Measurements from ENCODE around the gene TNFRSF8. TPM values are rescaled to one million over a fixed set of nuclear protein-coding genes. Genes with fewer than 3 reads are reported as not detected.

The TNFRSF8 gene
- polyA plus RNA-seq, 2 of the 4 experiments (the other 2 are of a cell fraction), result 0.05 TPM; not detected in 1

GRCh38 chr1:12176298-12177118, 113.4 kb downstream of the TNFRSF8 start:
- ATAC-seq (no peak), FAIRE-seq (no peak)
- CTCF ChIA-PET, result interaction anchor here (0.6 to 1.5 kb wide), 2 partner anchors 17 to 52 kb away, joined by 3 to 7 read pairs; no protein-coding TSS in a partner anchor

GRCh38 chr1:12177156-12177998, 114.3 kb downstream of the TNFRSF8 start:
- DNase-seq (ENCODE audit: low read depth in 1 of 2, low spot score in 1 of 2) (no peak), ATAC-seq (no peak), FAIRE-seq (no peak)
- Histone ChIP-seq H3K4me2 (no peak overlapping the region), H3K9me3 (no peaks in the 10 kb centered on the region), H3K4me1 (peaks cover 4% of the 10 kb centered on the region; the same call in 1 of the 3 replicates), H3K27ac (no peak overlapping the region), H3K4me3 (no peak overlapping the region)
- ChIA-PET CTCF (interaction anchor here (0.5 to 1.7 kb wide), 5 partner anchors 11 to 57 kb away, joined by 3 to 7 read pairs (median 4); no protein-coding TSS in a partner anchor), POLR2A (no interaction called here)
- 86% methylated on average over 13 of the region's 24 CpGs for WGBS (ENCODE audit: missing lambda C conversion rate)
- TF ChIP-seq JUNB (IDR thresholded peaks at IDR 0.05), result no peak
- no peak for TF ChIP-seq PBX3 (IDR thresholded peaks at IDR 0.05)
- no peak for TF ChIP-seq NPAS2 (CRISPR knock-in tag; IDR thresholded peaks at IDR 0.05; ENCODE audit: borderline replicate concordance)
- no peak for TF ChIP-seq RAD21 (conservative IDR thresholded peaks at IDR 0.05 in 1 of 2, IDR thresholded peaks at IDR 0.05 in 1 of 2)

More at GRCh38 chr1:12176298-12177118, 113.4 kb downstream of the TNFRSF8 start:
- no peak for TF ChIP-seq GATA3 (IDR thresholded peaks at IDR 0.05; ENCODE audit: borderline replicate concordance)
- TF ChIP-seq MAX (IDR thresholded peaks at IDR 0.05), result no peak
- no peak for TF ChIP-seq KDM5A (IDR thresholded peaks at IDR 0.05)
- TF ChIP-seq USF2 (IDR thresholded peaks at IDR 0.05), result no peak
- no peak for TF ChIP-seq CHD2 (IDR thresholded peaks at IDR 0.05; ENCODE audit: low read length, partially characterized antibody)
- 66% methylated on average over 6 of the region's 6 CpGs for WGBS (ENCODE audit: missing lambda C conversion rate)
- DNase-seq (ENCODE audit: low read depth in 1 of 2, low spot score in 1 of 2), result no peak
- Histone ChIP-seq H3K4me1 (peaks cover 4% of the 10 kb centered on the region; the same call in 1 of the 3 replicates), H3K9me3 (no peaks in the 10 kb centered on the region), H3K27ac (no peak overlapping the region), H3K4me2 (no peak overlapping the region), H3K4me3 (no peak overlapping the region)
- POLR2A ChIA-PET, result no interaction called here

- peaks cover 4% of the 10 kb centered on the region; the same call in 1 of the 3 replicates for H3K4me1 ChIP-seq
- H3K9me3 ChIP-seq, result no peaks in the 10 kb centered on the region
- TF ChIP-seq RCOR1 (IDR thresholded peaks at IDR 0.05; ENCODE audit: low read depth, low read length) (no peak), RNF2 (IDR thresholded peaks at IDR 0.05; ENCODE audit: borderline replicate concordance, low read depth) (no peak), FOSB (CRISPR knock-in tag; IDR thresholded peaks at IDR 0.05) (no peak), JUN (IDR thresholded peaks at IDR 0.05) (no peak), TP53 (CRISPR knock-in tag; IDR thresholded peaks at IDR 0.05) (no peak), FOSL2 (IDR thresholded peaks at IDR 0.05) (no peak), FOSL2 (CRISPR knock-in tag; IDR thresholded peaks at IDR 0.05) (no peak), SREBF2 (IDR thresholded peaks at IDR 0.05) (no peak), MAFK (IDR thresholded peaks at IDR 0.05; ENCODE audit: partially characterized antibody) (no peak), USF2 (IDR thresholded peaks at IDR 0.05) (no peak), FOXS1 (CRISPR knock-in tag; IDR thresholded peaks at IDR 0.05) (no peak), NFE2L2 (conservative IDR thresholded peaks at IDR 0.05; ENCODE audit: low read length) (no peak)
- no peak overlapping the region; the same call in 2 of the 3 replicates for H3K4me2 ChIP-seq
- H3K4me3 ChIP-seq, result no peak overlapping the region
- H3K27ac ChIP-seq, result no peak overlapping the region
- no peak for FAIRE-seq
- CTCF ChIA-PET, result interaction anchor here (0.5 to 1.7 kb wide), 6 partner anchors 10 to 56 kb away, joined by 3 to 7 read pairs (median 4); no protein-coding TSS in a partner anchor
- ATAC-seq, result no peak
- 50% methylated on average over 14 of the region's 14 CpGs for WGBS (ENCODE audit: missing lambda C conversion rate)
- DNase-seq (ENCODE audit: low read depth in 1 of 2, low spot score in 1 of 2), result no peak
- POLR2A ChIA-PET, result no interaction called here
Measured at GRCh38 chr1:12177999-12178441, 114.9 kb downstream of the TNFRSF8 start.

Data from A549 (cell line).